GM18909 (cell line): ENCODE results near the gene CHST12.
"Not testable (repeated sequence)": the region's sequence is repeated elsewhere in the genome, so short reads cannot be mapped to it uniquely, and the experiment has no call there.

Experiments used
- ATAC-seq: cut with Tn5 transposase; IDR thresholded peaks from one replicate; pipeline ENCODE4 v1.9.1; 2021; ENCODE audit warnings: mild to moderate bottlenecking; ENCODE audit not compliant: unreplicated experiment, poor library complexity

CHST12 gene

DNA sequence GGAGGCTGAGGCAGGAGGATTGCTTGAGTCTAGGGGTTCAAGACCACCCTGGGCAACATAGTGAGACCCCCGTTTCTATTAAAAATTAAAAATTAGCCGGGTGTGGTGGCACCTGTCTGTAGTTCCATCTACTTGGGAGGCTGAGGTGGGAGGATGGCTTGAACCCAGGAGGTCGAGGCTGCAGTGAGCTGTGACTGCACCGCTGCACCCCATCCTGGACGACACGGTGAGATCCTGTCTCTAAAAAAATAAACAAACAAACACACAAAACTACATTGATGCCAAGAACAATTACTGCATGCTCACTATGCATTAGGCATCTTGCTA is 761 bp upstream of the CHST12 start:
- ATAC-seq: no peak

DNA sequence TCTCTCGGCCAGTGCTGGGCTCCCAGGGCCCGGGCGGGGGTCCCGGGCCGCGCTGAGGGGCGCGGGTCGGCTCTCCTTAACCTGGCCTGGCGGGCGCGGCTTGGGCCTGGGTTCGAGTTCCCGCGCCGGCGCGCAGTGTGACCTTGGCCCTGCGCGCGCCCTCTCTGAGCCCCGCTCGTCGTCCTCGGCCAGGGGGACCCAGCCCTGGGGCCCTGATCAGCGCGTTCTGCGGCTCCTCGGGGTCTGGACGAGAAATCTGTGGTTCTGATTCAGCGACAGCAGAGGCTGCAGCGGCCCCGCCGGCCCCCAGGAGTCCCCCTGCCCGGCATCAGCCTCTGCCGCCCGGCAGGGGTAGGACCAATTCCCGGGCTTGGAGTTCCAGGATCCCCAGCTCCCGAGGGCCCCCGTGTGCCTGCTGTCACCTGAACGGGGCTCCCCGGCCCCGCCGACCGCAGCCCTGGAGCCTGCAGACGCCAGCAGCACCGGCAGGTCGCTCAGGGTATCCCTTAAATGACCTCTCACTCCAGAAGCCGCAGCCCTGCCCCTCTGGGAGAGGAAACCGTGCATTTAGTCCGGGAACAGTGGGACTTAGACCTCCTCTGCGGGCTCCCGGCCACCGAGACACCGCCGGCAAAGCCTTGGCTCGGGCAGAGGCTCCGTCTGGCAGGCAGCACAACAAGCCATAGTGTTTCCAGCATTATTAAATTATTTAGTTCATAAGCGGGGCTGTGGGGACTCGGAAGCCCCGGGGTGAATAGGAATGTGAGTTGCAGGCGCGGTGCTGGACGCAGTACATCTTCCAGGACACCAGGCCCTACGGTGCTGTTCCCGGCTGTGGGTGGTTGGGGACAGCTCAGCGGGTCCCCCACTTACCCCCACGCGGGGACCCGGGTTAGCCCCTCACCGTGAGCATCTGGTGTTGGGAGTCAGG is 572 bp downstream of the CHST12 start:
- peak; percentile 7 for ATAC-seq

DNA sequence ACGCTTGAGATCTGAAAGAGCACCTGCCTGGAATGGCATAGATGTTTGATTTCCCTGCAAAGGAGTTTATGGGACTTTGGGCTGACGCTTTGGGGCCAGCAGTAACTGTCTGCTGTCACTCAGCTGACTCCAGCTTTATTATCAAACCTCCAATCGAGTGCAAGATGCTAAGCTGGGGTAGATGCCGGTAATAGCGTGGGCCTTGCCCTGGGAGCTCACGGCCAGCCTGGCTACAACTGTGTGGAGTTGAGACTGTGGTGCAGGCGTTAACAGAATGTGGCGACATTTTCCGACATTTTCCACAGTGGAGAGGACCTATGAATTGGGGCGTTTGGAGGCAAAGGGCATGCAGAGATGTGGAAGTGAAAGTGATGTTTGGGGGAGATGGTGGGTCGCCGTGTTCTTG is 1.3 kb downstream of the CHST12 start:
- no peak for ATAC-seq

DNA sequence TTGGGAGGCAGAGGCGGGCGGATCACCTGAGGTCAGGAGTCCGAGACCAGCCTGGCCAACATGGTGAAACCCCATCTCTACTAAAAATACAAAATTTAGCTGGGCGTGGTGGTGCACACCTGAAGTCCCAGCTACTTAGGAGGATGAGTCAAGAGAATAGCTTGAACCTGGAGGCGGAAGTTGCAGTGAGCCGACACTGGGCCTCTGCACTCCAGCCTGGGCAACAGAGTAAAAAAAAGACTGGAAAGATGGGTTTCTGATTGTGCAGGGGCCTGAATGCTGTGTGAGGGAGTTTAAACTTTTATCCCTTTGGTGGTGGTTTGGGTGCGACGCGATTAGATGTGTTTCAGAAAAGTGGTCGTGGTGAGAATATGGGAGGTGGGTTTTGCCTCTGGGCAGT is 1.8 kb downstream of the CHST12 start:
- ATAC-seq: no peak

GRCh38 chr7:2405601-2406345 is 2.4 kb downstream of the CHST12 start:
- peak; percentile 50 for ATAC-seq

- ATAC-seq: no peak
Measured at GRCh38 chr7:2409745-2410414, 6.5 kb downstream of the CHST12 start.

DNA sequence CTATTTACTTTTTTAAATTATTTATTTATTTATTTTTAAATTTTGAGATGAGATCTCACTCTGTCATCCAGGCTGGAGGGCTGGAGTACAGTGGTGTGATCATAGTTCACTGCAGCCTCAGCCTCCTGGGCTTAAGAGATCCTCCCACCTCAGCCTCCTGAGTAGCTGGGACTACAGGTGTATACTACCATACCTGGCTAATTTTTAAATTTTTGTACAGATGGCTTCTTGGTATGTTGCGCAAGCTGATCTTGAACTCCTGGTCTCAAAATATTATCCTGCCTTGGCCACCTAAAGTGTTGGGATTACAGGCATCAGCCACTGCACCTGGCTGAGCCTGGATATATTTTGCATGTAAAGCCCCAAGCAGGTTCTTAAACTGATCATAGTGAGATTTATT is 7.6 kb downstream of the CHST12 start:
- no peak for ATAC-seq

DNA sequence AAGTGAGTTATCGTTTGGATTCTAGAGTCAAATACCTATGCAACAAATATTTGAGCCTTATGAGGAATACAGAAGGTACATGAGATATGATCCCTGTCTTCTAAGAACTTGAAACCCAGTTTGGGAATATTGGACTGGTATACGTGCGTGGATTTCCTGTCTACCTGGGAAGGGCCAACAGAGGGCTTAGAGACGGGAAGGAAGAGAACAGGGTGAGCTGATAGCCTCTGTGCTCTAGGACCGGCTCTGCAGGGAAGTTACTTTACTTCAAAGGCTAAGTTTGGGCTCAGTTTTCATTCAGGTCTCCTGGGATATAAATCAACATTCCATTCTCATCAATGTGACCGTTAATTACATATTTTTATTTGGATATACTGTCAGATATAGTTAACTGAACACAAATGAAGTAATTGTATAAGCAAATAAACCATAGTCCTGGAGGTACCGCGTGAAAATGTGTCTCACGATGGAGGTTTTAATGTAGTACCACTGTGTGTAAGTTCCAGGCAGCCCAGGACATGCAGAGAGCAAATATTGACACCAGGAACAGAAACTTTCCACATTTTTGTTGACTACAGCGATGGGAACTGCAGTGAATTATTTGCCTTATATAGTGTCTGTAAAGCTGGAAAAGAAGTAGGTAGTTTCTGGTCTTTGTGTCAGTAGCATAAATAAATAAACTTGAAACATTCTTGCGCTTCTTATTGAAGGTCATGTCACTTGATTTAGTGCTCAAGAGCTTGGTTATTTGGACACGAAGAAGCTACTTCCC is 8.6 kb downstream of the CHST12 start:
- no peak for ATAC-seq

GRCh38 chr7:2412587-2413201 is 9.3 kb downstream of the CHST12 start:
- no peak for ATAC-seq

DNA sequence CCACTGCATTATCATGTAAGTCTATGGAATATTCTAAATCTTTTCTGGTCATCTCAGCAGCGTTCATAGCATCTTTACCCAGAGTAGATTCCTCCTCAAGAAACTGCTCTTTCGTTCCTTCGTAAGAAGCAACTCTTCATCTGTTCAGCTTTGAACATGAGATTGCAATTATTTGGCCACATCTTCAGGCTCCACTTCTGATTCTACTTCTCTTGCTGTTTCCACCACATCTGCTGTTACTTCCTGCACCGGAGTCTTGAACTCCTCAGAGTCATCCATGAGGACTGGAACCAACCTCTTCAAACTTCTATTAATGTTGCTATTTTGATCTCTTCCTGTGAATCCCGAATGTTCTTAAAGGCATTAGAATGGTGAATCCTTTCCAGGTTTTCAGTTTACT is 12.7 kb downstream of the CHST12 start:
- no peak for ATAC-seq

GRCh38 chr7:2416650-2417049 is 13.2 kb downstream of the CHST12 start:
- no peak for ATAC-seq

GRCh38 chr7:2417178-2417577 is 13.8 kb downstream of the CHST12 start:
- ATAC-seq: not testable (repeated sequence)

DNA sequence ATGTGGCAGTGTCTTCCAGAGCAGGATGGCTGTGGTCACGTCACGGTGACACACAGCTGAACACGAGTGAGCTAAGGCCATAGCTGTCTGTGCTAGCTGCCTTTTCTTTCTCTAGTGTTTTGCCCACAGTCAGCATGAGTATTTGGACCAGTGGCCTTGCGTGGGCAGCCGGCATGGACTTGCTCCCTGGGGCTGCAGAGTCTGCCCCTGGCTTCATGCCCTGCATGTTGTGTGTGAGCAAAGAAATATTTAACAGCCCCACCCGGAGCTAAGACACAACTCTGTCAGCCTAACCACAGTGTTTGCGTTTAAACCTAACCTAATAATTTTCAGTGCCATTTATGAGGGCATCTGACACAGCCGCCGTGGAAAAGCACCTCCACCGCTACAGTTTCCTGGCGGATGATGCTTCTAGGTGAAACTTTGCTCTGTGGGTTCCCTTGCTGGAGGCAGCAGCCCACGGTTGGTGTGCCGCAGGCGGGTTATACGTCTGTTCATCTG is 14.6 kb downstream of the CHST12 start:
- ATAC-seq: no peak

GRCh38 chr7:2420216-2420933 is 17.0 kb downstream of the CHST12 start:
- no peak for ATAC-seq

- ATAC-seq: no peak
Measured at GRCh38 chr7:2421943-2422310, 18.5 kb downstream of the CHST12 start.

- no peak for ATAC-seq
Measured at GRCh38 chr7:2425749-2426148, 22.3 kb downstream of the CHST12 start.

DNA sequence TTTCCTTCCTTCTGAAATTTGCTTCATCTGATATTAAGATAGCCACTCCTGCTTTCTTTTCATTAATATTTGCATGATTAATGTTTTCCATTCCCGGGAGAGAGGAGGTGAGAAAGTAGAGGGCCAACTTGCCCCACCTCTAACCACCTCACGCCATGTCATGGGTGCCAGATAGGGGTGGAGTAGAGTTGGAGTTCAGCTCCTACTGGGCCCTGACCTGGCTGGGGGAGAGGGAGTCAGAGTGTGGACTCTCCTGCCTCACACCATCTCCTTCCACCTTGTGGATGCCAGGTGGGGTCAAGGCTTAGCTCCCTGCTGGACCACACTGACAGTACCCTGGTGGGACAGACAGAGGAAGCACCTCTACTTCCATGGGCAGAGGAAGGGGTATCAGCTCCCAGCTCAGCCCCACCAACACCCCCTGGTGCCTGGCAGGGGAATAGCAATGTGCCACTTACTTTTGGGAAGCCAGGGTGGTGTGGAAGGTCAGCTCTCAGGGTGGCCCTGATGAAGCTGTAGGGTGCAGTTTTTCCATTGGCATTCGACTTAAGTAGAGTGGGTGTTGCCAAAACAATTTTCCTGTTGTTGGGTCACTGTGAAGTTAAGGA is 28.0 kb downstream of the CHST12 start:
- no peak for ATAC-seq

DNA sequence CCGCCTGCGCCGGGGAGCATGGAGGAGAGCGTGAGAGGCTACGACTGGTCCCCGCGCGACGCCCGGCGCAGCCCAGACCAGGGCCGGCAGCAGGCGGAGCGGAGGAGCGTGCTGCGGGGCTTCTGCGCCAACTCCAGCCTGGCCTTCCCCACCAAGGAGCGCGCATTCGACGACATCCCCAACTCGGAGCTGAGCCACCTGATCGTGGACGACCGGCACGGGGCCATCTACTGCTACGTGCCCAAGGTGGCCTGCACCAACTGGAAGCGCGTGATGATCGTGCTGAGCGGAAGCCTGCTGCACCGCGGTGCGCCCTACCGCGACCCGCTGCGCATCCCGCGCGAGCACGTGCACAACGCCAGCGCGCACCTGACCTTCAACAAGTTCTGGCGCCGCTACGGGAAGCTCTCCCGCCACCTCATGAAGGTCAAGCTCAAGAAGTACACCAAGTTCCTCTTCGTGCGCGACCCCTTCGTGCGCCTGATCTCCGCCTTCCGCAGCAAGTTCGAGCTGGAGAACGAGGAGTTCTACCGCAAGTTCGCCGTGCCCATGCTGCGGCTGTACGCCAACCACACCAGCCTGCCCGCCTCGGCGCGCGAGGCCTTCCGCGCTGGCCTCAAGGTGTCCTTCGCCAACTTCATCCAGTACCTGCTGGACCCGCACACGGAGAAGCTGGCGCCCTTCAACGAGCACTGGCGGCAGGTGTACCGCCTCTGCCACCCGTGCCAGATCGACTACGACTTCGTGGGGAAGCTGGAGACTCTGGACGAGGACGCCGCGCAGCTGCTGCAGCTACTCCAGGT is 29.7 kb downstream of the CHST12 start:
- no peak for ATAC-seq
